ENCODE data around the gene DISP3. TPM values are rescaled to one million over a fixed set of nuclear protein-coding genes. Genes with fewer than 3 reads are reported as not detected.

The DISP3 gene
- total RNA-seq, 1 experiment from 2014 or later = 2.3 TPM

DNA sequence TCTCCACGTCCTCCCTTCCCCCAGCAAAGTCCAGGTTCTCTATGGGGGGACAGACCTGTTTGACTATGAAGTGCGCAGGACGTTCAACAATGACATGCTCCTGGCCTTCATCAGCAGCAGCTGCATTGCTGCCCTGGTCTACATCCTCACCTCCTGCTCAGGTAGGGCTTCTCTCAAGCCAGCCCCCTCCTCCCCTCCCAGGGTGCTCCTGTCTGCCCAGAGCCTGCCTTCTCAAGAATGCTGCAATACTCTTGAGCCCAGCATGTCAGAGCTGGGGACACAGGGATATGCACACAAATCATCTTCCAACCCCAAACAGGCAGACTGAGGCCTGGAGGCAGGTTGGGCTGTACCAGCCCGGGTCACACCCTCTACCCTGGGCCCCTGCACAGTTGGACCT, 35.4 kb downstream of the DISP3 start:
- H2AFZ ChIP-seq (ENCODE audit: low read depth, low read length, poor library complexity, severe bottlenecking) = no peak overlapping the region
- ATAC-seq (no peak), DNase-seq (ENCODE audit: low read depth, low spot score) (no peak)
- H3K27ac ChIP-seq (ENCODE audit: low read depth, low read length) = no peak overlapping the region
- RAD21 ChIA-PET (ENCODE audit: low non-redundant PET in 1 of 2, low total read pairs in 2 of 2, uncharacterized antibody in 2 of 2, unreplicated experiment in 2 of 2) = no interaction called here
- POLR2A ChIA-PET = no interaction called here
- no peaks in the 10 kb centered on the region for H4K20me1 ChIP-seq (ENCODE audit: insufficient read depth)
- H3K9me2 ChIP-seq (ENCODE audit: insufficient read depth) = no peaks in the 10 kb centered on the region
- TF ChIP-seq TCF7L2 (IDR thresholded peaks at IDR 0.05; ENCODE audit: borderline replicate concordance, extremely low read depth, insufficient read depth, insufficient read length) (no peak), POLR2AphosphoS5 (IDR thresholded peaks at IDR 0.05; ENCODE audit: low read depth, low read length) (no peak)
- CTCF ChIA-PET = no interaction called here
- H3K4me3 ChIP-seq (replicated peaks in 1 of 2; ENCODE audit: low read depth in 1 of 2, low read length in 2 of 2) = no peak overlapping the region
- H3K4me1 ChIP-seq (ENCODE audit: control insufficient read depth in 1 of 2, insufficient read depth in 2 of 2, low read length in 2 of 2) = no peaks in the 10 kb centered on the region
- no peaks in the 10 kb centered on the region for H3K36me3 ChIP-seq (ENCODE audit: control insufficient read depth in 1 of 2, insufficient read depth in 2 of 2, low read length in 2 of 2)
- intact Hi-C loops (cut with micrococcal nuclease) = no loop called here
- BruUV-seq (replicated peaks) = no TSS peak
- H3K4me2 ChIP-seq (ENCODE audit: low read length) = no peak overlapping the region
- no peaks in the 10 kb centered on the region for H3K27me3 ChIP-seq (ENCODE audit: insufficient read depth, low read length)
- H3K9ac ChIP-seq (ENCODE audit: low read length) = no peak overlapping the region
- H3K9me3 ChIP-seq (ENCODE audit: control insufficient read depth in 1 of 2, insufficient read depth in 1 of 2, low read depth in 1 of 2, low read length in 2 of 2) = no peaks in the 10 kb centered on the region
- H3K79me2 ChIP-seq (ENCODE audit: insufficient read depth, low read length) = no peaks in the 10 kb centered on the region

DNA sequence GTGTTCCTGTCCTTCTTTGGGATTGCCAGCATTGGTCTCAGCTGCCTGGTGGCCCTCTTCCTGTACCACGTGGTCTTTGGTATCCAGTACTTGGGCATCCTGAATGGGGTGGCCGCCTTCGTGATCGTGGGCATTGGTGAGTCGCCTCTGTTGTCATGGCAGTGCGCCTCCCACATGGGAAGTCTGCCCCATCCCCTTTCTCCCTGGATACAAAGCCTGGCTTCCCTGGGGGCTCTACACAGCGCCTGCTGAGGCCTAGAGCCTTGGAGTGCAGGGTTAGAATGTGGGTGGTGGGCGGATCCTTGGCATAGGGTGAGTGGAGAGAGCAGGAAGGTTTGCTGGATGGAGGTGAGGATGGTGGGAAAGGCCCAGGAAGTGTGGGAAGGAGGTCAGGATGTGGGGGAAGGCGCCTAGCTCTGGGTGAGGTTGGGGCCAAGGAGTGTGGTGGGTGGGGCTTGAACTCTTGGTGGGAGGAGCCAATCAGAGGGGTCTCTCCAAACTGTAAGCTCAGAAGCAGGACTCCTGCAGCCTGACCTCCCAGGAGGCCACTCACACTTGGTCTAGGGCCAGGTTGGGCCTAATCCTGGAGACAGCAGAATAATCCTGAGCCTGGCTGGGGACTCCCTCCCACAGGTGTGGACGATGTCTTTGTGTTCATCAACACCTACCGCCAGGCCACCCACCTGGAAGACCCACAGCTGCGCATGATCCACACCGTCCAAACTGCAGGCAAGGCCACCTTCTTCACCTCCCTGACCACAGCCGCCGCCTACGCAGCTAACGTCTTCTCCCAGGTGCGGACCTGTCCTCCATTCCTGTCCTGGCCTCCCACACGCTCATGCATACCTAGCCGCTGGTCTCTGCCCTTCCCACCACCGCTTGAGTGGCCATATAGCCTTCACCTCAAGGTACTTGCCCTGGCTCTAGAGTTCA, 36.7 kb downstream of the DISP3 start:
- H3K4me2 ChIP-seq (ENCODE audit: low read length) = no peak overlapping the region
- no peaks in the 10 kb centered on the region for H3K9me2 ChIP-seq (ENCODE audit: insufficient read depth)
- intact Hi-C loops (cut with micrococcal nuclease) = no loop called here
- H2AFZ ChIP-seq (ENCODE audit: low read depth, low read length, poor library complexity, severe bottlenecking) = no peak overlapping the region
- no peak overlapping the region for H3K9ac ChIP-seq (ENCODE audit: low read length)
- no TSS peak for BruUV-seq (replicated peaks)
- no peak overlapping the region for H3K4me3 ChIP-seq (replicated peaks in 1 of 2; ENCODE audit: low read depth in 1 of 2, low read length in 2 of 2)
- no peaks in the 10 kb centered on the region for H3K79me2 ChIP-seq (ENCODE audit: insufficient read depth, low read length)
- RAD21 ChIA-PET (ENCODE audit: low non-redundant PET in 1 of 2, low total read pairs in 2 of 2, uncharacterized antibody in 2 of 2, unreplicated experiment in 2 of 2) = no interaction called here
- POLR2A ChIA-PET = no interaction called here
- H3K36me3 ChIP-seq (ENCODE audit: control insufficient read depth in 1 of 2, insufficient read depth in 2 of 2, low read length in 2 of 2) = no peaks in the 10 kb centered on the region
- H3K9me3 ChIP-seq (ENCODE audit: control insufficient read depth in 1 of 2, insufficient read depth in 1 of 2, low read depth in 1 of 2, low read length in 2 of 2) = no peaks in the 10 kb centered on the region
- ATAC-seq (no peak), DNase-seq (ENCODE audit: low read depth, low spot score) (no peak)
- TF ChIP-seq SRF (IDR thresholded peaks at IDR 0.05; ENCODE audit: low read depth) = no peak
- TF ChIP-seq EGR1 (IDR thresholded peaks at IDR 0.05; ENCODE audit: low read depth) = no peak
- no peak for TF ChIP-seq YY1 (IDR thresholded peaks at IDR 0.05; ENCODE audit: extremely low read depth, insufficient replicate concordance, low read depth, low read length)
- no peak overlapping the region for H3K27ac ChIP-seq (ENCODE audit: low read depth, low read length)
- no peaks in the 10 kb centered on the region for H3K4me1 ChIP-seq (ENCODE audit: control insufficient read depth in 1 of 2, insufficient read depth in 2 of 2, low read length in 2 of 2)
- H3K27me3 ChIP-seq (ENCODE audit: insufficient read depth, low read length) = no peaks in the 10 kb centered on the region
- CTCF ChIA-PET = no interaction called here
- no peaks in the 10 kb centered on the region for H4K20me1 ChIP-seq (ENCODE audit: insufficient read depth)

All from HCT116 (cell line).